NCI-H146 (cell line): ENCODE data around the gene KIF3A.

ENCODE experiments used
- DNase-seq: peaks from one replicate; lab custom pipeline; 2025; lab: John Stamatoyannopoulos, UW

KIF3A gene

DNA sequence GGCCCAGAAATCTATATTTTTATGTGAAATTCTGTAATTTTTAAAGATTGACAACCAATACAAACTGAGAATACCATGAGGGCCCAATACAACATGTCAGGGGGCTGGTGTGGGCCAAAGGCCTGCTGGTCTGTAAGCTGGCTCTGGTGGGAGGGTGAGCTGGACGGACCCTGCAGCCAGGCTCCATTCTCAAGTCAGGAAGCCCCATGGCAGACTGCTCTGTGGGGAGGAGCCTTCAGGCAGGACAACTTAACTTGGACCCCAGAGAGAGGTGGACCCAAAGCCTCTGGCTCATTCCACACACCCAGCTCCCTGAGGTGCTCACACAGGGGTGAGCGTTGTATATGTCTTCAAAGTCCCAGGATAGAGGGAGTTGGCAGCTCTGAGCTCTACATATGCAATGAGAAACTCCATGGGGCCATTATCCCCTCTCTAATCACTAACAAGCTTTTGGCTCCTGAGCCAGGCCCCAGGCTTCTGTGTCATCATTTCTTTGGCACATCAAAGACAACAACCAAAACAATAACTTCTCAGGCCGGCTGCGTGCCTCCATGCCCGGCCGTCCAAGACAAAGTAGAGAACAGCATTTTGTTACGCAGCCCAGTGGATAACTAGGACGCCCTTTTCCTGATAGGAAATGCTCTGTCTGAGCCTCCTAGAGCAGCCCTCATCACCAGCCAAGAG lies 33.3 kb upstream of the KIF3A start:
- DNase-seq = no peak

DNA sequence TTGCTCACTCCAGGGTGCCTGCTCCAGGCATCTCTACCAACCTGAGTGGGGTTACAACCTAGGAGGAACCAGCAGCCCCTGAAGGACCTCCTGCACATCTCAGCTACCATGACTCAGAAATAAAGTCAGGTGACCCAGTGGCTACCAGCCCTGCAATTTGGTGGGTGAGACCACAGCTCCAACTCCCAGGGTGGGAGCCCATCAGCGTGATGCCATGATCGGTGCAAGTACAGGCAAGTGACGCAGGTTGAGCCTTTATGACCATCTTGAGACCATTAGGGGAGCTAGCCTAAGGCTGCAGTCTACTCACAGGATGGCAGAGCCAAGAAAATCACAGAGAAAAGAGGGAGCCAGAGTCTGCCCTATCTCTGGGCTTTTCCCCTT lies 31.1 kb upstream of the KIF3A start:
- DNase-seq = no peak

DNA sequence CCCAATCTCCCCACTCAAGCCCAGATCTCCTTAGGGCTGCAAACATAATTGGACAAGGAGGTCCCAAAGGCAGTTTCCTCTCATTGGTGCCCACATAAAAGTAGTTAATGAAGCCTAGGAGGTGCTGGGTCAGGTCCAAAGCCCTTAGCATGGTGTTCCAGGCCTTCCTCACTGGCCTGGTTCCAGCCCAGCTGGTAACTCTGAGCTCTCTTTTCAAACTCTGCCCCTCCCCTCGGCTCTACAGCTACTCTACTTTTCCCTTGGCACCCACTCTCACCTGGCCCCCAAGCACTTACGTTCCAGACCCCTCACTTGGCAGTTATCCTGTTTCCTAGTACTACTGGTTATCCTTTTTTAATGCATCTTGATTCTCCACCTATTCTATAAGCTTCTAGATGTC lies 29.8 kb upstream of the KIF3A start:
- DNase-seq = no peak

DNA sequence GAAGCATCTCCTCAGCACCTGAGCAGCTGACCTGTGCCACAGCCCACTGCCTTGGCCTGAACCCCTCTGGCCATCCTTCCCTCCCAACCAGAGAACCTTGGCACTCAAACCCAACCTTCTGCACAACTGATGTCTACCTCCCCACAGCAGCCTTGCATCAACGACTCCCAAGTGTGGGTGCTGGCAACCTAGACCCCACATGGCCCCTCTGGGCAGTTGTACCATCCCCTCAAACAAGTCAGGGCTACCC lies 29.4 kb upstream of the KIF3A start:
- no peak for DNase-seq

DNA sequence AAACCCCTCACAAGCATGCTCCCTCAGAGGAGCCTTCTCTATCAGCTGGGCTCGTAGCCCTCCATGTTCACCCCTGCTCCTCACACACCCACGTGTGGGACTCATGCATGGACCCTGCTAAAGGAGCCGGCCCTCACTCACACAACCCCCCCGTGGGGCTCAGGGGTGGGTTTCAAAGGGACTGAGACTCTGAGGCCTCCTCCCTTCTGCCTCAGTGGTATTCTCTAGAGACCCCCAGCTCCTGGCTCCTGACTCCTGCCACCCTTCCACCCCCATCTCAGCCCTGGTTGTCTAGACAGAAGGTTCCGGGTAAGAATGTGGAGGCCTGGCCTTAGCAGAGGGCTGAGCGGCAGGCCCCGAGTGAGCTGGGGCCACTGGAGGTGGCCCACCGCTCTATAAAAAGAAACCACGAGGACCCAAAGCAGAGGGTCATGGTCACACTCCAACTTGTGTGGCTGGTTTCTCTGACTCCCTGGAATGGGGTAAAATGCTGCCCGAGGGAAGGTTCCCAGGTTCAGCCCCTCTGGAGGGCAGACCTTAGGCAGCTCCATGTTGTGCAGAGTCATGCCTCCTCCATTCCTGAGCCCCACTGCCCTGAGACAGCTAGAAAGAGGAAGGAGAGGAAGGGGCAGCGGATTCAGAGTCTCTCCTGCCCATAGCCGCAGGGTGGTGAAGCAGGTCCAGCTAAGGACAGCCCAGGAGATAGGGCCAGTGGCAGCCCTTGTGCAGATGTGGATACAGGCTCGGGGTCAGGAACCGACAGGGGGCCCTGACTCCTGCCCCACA lies 28.9 kb upstream of the KIF3A start:
- no peak for DNase-seq

DNA sequence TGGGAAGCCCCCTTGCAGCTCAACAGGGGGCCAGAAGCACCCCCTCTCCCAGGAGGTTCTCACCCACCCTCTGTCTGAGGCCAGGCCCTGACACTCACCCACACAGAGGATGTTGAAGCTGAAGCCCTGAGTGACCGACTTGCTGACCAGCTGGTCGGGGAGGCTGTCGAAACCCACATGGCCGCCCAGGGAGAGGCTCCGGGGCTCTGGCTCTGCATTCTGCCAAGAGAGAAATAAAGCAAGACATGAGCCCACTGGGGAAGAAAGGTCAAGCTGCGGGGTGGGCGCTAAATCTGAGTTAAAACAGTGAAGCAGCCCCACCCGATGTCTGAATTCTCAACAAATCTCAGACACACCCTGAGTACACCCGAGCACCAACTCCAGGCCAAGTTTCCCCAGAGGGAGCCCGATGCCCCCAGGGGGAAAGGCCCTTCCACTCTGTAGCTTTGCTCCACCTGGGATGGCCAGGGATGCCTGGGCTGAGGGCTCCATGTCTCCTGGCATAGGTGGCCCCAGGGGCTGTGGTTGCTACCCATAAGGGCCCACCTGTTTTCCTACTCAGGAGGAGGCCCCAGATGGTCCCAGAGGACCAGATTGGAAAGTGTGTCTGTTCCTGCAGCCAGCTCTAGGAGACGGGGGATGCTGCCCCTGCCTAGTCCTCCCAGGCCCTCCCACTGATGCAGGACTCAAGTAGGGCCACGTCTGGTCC lies 28.1 kb upstream of the KIF3A start:
- DNase-seq = no peak

DNA sequence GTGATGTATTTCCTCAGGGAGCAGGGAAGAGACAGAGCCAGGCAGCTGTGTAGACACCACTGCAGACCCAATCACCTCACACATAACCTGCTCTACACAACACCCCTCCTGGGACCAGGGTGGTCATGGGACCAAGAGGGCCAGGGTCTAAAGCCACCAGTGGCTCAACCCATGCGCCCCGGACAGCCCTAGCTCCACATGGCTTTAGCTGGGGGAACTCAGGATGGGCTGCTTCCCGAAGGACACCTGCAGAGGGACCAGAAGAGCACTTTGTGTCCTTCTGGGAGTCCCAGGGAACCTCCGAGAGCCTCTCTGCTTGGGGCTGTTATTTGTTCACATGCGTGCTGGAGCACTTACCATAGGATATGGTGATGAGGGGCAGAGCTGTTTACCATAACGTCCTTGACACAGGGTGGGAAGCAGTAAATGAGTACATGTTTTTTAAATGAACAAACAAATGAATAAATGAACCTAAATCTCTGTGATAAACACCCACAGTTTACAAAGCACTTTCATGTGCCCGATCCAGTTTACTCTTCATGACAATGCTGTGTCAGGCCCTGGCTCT lies 27.4 kb upstream of the KIF3A start:
- DNase-seq = no peak

DNA sequence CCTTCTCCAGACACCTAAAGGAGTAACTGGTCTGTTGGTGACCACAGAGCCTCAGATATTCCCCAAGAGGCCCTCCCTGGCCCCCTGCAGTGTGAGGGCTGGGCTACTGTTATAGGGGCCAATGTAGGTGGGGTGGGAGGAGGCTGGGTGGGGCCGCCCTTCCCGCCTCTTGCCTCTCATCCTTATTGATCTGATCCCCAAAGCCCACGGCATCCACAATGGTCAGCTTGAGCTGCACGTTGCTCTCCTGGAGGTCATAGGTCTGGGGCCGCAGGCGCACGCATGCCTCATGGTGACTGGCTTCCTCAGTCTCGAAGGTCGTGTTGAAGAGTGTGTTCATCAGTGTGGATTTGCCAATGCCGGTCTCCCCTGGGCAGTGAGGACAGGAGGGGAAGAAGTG lies 26.7 kb upstream of the KIF3A start:
- no peak for DNase-seq

DNA sequence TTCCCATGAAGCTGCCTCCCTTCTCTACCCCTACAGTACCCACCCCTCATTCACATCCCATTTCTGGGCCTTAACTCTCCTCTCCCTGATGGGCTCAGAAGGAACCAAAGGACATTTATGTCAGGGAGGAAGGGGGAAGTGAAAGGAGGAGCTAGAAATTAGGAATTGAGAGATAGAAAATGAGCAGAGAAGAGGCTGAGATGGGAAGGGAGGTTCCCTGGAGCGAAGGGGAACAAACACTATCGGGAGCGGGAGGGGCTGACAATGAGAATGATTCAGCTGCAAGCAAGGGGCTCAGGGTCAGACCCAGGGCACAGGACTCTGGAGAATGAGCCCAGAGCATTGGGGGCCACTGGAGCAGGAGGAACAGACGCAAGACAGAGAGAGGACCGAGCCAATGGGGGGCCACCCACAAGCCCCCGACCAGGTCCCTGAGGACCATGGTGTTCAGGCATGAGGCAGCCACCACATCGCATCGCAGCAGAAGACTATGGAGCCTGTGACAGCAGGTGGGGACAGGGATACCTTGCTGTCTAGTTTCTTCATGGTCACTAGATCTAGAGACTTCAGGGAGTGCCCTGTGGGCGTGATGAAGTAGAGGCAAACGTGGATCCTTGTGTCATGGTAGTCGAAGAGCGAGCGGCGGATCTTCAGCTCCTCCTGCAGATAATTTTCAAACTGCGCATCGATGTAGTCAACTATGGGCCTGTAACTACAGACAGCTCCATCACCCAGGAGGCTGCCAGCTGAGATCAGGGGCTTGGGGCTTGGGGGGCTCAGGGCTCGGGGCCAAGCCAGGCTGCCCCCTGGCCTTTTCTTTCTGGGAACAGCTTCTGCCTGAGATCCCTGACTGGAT lies 26.1 kb upstream of the KIF3A start:
- no peak for DNase-seq

DNA sequence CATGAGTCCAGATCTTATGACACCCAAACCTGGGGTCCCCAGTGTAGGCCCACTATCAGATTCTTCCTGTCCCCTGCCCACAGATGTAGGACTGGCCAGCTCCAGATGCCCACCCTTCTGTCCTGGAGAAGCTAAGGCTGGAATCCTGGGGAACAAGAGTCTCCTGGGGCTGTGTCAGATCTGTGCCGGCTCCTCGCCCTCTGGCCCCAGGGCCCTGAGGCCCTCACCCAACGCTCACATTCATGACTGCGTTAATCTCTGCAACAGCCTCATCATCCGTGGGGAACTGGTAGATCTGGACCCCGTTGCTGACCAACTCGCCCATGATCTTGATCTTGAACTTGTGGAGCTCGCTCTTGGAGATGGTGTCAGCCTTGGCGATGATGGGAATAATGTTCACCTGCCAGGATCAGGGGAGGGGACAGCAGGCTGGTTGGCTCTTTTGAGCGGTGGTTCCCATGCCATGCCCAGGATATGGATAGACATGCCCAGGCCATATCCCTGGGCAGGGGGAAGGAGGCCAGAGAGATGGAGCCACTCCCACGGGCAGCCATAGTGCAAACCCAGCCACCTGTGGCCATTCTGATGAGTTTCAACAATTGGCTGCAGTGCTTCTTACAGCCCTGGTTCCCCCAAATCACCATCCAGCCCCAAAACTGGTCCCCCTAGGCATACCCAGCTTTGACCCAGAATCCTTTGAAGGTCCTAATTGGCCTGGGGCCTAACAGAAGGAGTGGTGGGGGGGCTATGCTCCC lies 25.1 kb upstream of the KIF3A start:
- no peak for DNase-seq

DNA sequence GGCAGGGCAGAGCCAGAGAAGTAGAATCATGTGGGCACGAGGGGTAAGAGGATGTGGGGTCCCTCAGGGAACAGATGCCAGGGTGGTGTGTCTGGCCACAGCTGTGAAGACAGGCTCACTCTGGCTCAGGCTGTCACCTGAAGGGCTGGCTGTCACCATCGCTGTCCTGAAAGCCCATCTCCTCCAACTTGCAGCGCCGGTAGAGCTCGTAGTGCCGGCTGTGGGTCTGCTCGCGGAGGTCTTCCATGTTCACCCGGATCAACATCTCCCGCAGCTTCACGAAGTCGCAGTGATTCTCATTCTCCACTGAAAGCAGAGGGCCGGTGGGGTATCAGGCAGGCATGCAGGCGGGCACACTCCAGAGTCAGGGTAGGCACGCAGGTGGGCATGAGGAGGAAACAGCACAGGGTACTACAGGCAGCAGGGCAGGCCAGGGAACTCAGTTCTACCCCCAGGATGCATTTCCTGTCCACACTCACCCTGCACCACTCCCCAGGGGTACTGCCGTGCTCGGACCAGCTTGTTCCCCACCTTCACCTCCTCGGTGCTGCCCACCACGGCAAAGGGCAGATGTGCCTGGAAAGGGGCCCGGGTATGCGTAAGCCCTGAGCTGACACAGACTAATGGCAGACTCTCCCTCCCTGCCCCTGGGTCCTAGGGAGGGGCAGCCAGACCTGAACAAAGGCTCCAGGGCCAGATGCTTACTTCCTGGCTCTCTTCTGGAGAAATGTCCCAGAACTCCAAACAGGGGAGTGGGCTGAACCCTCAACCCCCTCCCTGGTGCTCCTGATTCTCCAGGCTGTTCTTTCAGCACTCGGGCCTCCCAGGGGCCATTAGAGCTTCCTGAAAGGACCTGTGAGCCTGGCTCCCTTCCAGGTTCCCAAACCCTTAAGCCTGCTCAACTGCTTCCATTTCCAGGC lies 24.2 kb upstream of the KIF3A start:
- DNase-seq = no peak

DNA sequence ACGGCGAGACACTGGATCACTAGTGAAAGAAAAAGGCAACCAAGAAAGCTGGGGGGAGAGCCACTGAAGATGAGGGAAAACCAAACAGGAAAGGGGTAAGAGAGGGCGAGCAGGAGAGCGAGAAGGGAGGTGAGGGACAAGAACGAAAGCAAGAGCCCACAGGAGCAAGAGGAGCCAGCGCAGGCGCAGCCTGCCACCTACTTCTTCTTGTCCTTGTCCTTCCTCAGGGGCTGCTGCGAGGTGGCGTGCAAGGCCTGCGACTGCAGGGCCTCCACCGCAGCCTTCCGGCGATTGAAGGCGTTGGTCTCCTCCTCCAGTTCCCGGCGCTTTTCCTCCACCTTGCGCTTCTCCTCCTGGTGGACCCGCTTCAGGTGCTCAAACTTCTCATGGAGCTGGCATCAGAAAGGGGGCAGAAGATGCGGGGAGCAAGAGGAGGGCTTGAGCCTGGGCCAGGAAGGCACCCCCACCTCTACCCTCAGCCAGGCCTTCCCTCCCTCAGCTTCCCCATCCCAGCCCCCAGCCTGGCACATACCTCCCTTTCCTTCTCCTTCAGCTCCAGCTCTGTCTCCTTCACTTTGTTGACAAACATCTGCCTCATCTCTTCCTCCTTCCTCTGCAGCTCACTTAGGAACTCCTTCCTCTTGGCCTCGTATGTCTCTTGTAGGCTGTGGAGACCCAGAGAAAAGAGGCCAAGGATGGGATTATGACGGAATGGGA lies 23.4 kb upstream of the KIF3A start:
- no peak for DNase-seq

DNA sequence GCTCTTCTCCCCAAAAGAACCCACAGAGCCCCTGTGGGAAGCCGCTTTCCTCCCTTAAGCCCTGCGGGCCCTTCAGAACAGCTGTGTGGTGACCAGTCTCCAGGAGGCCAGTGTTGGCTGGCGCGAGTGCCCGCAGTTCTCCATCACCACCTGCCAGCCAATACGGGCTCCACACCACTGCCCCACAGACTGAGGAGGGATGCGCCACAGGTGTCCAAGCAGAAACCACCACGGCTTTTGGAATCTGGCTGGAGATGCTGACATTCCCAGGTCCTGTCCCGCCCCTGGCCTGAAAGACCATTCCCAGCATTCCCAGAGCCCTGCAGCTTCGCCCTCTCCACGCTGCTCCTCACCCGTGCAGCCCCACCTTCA lies 22.7 kb upstream of the KIF3A start:
- no peak for DNase-seq

DNA sequence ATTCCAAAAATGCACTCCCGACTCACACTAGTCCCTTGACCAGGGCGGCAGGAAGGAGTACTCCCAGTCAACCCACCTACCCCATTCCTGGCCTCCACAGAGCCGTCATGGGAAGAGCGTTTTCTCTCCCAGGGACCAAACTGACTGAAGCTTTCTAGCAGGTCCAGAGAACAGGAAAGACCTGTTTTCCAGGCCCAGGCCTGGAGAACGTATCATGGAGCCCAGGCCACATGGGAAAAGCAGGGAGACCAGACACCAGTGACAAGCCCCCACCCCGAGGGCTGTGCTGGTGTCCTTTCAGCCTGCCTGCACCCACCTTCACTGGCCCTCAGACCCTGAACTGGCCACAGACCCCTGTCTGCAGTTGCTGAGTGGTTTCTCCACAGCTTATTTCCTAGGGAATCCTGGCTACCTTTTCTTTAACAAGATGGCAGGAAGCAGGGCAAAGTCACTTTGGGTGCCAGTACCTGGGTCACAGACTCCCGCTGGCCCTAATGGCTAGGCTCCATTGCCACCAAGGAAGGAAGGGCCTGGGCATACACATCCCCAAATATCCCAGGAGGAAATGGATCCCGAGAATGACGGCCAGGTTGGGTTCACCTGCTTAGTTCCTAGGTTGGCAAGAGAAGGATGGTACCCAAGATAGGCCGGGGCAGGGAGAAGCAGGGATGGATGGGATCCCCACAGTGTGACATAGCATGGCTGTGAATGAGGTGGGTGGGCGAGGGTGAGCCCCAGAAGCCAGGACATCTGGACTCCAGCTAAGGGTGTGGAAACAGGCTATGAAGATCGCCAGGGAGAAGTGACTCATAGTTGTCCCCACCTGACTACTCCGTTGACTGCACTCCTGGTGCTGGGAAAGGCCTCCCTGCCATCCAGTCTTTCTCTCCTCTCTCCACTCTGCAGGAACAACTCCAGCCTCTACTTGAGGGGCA lies 22.0 kb upstream of the KIF3A start:
- no peak for DNase-seq

DNA sequence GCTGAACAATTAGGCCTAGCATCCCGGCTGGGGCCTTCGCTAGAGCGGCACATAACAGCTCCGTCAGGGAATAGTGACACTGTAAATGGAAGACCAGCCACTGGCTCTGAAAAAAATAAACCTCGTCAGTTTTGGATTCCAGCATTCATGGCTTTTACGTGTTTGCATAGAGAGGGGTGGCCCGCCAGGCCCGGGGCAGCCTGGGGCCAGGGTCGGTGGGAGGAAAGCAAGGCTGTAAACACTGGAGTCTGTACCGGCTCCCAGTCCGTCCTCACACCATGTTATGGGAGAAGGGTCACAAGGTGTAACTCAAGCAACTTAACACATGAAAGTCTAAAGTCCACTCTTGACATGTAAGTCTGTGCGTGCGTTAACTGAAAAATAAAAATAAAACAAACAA lies 21.1 kb upstream of the KIF3A start:
- no peak for DNase-seq

DNA sequence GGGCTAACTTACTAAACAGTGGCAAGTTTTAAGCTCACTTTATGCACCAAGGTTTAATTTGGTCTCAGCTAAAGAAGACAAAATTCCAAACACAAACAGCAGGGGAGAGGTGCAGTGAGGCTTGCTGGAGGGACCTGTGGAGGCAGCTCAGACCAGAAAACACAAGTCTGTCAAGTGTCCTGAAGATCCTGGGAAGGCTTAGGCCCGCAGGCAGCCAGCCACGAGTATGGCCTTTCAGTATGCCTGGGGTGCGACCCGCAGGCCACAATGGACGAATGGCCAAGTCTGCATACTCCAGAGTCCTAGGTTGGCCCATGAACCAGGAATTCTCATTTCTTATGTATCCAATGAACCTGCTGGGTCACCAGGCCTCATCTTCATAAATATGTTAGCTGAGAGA lies 19.2 kb upstream of the KIF3A start:
- DNase-seq = no peak

DNA sequence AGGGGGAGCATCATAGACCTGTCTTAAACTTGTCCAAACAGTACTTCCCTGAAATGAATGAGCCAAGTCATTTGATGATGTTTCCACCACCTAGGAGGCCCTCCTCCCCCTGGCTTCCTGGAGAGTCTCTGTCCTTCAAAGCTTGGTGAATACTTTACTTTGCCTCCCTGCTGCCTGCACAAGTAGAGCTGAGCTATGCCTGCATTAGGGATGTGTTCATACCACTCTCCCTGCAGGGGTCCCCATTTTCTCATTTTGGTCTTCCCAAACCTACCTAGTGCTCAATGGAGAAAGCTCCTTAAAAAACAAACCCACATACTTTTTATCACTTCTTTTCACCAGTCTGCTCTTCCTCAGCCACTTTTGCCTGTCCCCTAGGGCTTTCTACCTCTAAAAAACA lies 17.6 kb upstream of the KIF3A start:
- DNase-seq = no peak

DNA sequence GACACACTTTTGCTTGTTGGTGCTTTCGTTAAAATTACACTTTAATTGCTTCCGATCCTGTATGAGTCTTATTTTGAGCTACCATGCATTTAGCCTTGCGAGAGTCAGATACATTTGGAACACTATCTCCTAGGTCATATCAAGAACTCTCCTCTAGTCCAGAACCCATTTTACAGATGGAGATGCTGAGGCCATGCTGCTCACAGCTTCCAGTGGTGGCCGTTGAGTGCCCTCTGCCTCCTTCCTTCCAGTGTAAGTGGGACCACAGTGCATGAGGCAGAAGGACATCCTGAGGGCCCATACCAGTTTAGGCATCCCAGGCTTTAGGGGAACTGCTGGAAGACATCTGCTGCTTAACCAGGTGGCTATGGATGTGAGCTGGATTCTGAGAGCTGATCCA lies 16.8 kb upstream of the KIF3A start:
- DNase-seq = no peak
